Vagina (tissue), 2 donors: Measurements from ENCODE around the gene ESAM. TPM values are rescaled to one million over a fixed set of nuclear protein-coding genes. Genes with fewer than 3 reads are reported as not detected.

ENCODE experiments used
- DNase-seq, 2 donors: peaks; one replicate each; pipeline ENCODE4 v3.0.0-alpha.2; 2017; ENCODE audit errors: extremely low spot score in 2 of 2
- H3K27ac ChIP-seq: fragments of 200-600 bp; sonication (generic); one replicate; pipeline ENCODE4 v1.5.1; 2019
- H3K27me3 ChIP-seq: fragments of 200-600 bp; sonication (generic); one replicate; pipeline ENCODE4 v1.5.1; 2019
- H3K36me3 ChIP-seq, 2 donors: fragments of 200-600 bp; sonication (generic); one replicate each; pipeline ENCODE4 v1.5.1; 2017 to 2019
- H3K4me1 ChIP-seq: fragments of 200-600 bp; sonication (generic); one replicate; pipeline ENCODE4 v1.5.1; 2019
- H3K4me3 ChIP-seq, 2 donors: fragments of 200-600 bp; sonication (generic); 1 replicate in 1 of 2; 2 replicates in 1 of 2; pipeline ENCODE4 v1.5.1; 2016 to 2019
- H3K9me3 ChIP-seq: fragments of 200-600 bp; sonication (generic); one replicate; pipeline ENCODE4 v1.5.1; 2019
- POLR2A ChIP-seq, 2 donors: fragments of 450-650 bp; IDR thresholded peaks; one replicate each; pipeline ENCODE4 v1.6.1; 2017; ENCODE audit warnings: antibody characterized with exemption in 2 of 2, mild to moderate bottlenecking in 2 of 2, moderate library complexity in 2 of 2
- POLR2AphosphoS5 ChIP-seq, 2 donors: sonication (generic); formaldehyde crosslinking; IDR thresholded peaks; one replicate each; pipeline ENCODE4 v1.9.0; 2017; ENCODE audit warnings: antibody characterized with exemption in 2 of 2, mild to moderate bottlenecking in 2 of 2, low read depth in 1 of 2; ENCODE audit not compliant: insufficient read depth in 1 of 2
- intact Hi-C: fragments of 100-400 bp; cut with DNase I; formaldehyde crosslinking; loops from one replicate; pipeline ENCODE4 v1.15.1; 2023
- total RNA-seq: library from RNA; depleted of rRNA; stranded (reverse); fragments of >200 nt; gene quantifications from one replicate; pipeline ENCODE4 v1.2.3, GENCODE V29; 2016
- TF ChIP-seq, protein P1 (sequence below), 3 experiments: fragments of 450-650 bp in 2 of 3; fragments of 200-600 bp in 1 of 3; sonication (generic) in 1 of 3; IDR thresholded peaks; one replicate each; pipeline ENCODE4 v1.5.1; 2017 to 2019; ENCODE audit warnings: antibody characterized with exemption in 3 of 3, mild to moderate bottlenecking in 2 of 3, moderate library complexity in 2 of 3

ESAM gene
- total RNA-seq, 1 donor from 2014 or later = 34.9 TPM

DNA sequence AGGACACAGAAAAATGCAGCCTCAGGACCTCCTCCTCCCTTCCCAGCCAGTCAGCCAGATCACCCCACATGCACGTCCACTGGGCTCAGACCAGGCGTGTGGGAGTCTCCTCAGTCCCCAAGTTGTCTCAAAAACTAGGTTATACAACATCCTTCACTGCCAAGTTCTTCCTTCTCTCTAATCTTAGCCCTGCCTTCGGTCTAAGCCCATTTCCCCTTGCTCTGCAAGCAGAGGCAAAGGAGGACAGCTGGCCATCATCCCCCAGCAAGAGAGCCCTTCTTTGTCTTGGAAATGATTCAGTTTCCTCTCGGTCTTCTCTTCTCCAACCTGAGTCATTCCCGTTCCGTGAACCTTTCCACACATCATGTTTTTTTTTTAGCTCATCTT is 36.4 kb downstream of the ESAM start:
- intact Hi-C loops = no loop called here
- no peaks in the 10 kb centered on the region for H3K36me3 ChIP-seq
- H3K4me1 ChIP-seq = peaks cover 7% of the 10 kb centered on the region
- H3K27me3 ChIP-seq = no peaks in the 10 kb centered on the region
- TF ChIP-seq POLR2AphosphoS5 (IDR thresholded peaks at IDR 0.05; ENCODE audit: insufficient read depth in 1 of 2, low read depth in 1 of 2) = no peak
- TF ChIP-seq POLR2A (IDR thresholded peaks at IDR 0.05) = no peak
- TF ChIP-seq, protein P1, sequence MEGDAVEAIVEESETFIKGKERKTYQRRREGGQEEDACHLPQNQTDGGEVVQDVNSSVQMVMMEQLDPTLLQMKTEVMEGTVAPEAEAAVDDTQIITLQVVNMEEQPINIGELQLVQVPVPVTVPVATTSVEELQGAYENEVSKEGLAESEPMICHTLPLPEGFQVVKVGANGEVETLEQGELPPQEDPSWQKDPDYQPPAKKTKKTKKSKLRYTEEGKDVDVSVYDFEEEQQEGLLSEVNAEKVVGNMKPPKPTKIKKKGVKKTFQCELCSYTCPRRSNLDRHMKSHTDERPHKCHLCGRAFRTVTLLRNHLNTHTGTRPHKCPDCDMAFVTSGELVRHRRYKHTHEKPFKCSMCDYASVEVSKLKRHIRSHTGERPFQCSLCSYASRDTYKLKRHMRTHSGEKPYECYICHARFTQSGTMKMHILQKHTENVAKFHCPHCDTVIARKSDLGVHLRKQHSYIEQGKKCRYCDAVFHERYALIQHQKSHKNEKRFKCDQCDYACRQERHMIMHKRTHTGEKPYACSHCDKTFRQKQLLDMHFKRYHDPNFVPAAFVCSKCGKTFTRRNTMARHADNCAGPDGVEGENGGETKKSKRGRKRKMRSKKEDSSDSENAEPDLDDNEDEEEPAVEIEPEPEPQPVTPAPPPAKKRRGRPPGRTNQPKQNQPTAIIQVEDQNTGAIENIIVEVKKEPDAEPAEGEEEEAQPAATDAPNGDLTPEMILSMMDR (IDR thresholded peaks at IDR 0.05) = no peak
- H3K27ac ChIP-seq = no peak overlapping the region
- no peaks in the 10 kb centered on the region for H3K9me3 ChIP-seq
- H3K4me3 ChIP-seq = no peak overlapping the region
- DNase-seq = no peak

DNA sequence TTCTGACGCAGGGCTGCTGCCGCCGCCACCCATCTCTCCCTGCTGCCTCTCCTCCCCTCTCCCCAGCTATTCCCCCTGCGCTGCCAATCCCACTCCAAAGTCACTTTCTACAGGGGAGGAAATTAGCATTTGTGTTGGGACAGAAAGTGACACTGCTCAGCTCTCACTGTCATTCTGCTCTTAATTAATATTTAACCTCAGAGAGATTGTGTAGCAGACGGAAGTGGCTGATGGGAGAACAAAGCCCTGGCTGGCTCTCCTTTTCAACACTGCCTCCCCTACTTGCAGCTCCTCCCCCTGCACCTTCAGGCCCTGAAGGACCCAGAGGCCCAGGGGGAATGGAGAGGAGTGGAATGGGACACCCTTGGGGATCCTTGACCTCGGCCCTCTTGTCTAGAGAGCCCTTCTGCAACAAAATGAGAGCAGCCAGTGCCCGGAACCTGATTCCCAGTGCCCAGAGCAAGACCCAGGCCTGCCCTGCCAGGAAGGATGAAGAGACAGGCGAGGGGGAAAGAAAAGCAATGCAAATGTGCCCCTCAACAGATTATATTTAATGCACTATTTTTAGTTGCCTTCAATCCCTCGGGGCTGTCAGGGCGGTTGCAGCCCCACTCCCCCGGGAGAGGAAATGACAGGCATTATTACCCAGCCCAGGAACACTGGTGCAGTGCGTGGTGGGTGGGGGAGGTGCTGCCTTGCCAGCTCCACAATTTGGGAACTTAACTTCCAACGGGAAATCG is 36.9 kb downstream of the ESAM start:
- Histone ChIP-seq H3K9me3 (no peaks in the 10 kb centered on the region), H3K36me3 (no peaks in the 10 kb centered on the region), H3K27me3 (no peaks in the 10 kb centered on the region), H3K27ac (no peak overlapping the region), H3K4me3 (no peak overlapping the region), H3K4me1 (peaks cover 7% of the 10 kb centered on the region)
- no peak for TF ChIP-seq POLR2A (IDR thresholded peaks at IDR 0.05)
- TF ChIP-seq, protein P1 (IDR thresholded peaks at IDR 0.05) = no peak
- no peak for TF ChIP-seq POLR2AphosphoS5 (IDR thresholded peaks at IDR 0.05; ENCODE audit: insufficient read depth in 1 of 2, low read depth in 1 of 2)
- intact Hi-C loops = no loop called here
- no peak for DNase-seq

GRCh38 chr11:124722176-124722575 is 39.9 kb downstream of the ESAM start:
- intact Hi-C loops = no loop called here
- Histone ChIP-seq H3K4me3 (no peak overlapping the region), H3K27me3 (no peaks in the 10 kb centered on the region), H3K4me1 (peaks cover 25% of the 10 kb centered on the region), H3K27ac (no peak overlapping the region), H3K9me3 (no peaks in the 10 kb centered on the region), H3K36me3 (no peaks in the 10 kb centered on the region)
- no peak for DNase-seq
- TF ChIP-seq, protein P1 (IDR thresholded peaks at IDR 0.05) = no peak
- TF ChIP-seq POLR2AphosphoS5 (IDR thresholded peaks at IDR 0.05; ENCODE audit: insufficient read depth in 1 of 2, low read depth in 1 of 2) (no peak), POLR2A (IDR thresholded peaks at IDR 0.05) (no peak)

DNA sequence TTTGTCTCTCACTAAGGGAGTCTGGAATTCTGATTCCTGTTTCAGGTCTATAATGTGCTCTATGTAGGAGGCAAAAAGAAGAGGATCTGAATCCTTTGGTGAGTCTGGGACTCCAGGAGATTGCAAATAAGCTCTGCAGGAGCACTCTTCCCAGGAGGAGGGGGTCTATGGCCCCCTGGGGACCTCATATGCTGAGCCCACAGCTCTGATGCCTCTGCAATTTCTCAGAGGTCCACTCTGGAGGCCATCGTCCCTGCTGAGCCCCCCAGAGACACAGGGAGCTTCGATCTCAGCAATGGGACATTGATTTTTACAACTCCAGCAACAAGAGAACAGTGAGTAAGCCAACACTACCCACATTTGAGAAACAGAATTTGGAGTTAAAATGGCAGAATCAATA is 42.6 kb downstream of the ESAM start:
- DNase-seq = no peak
- H3K27me3 ChIP-seq = no peaks in the 10 kb centered on the region

DNA sequence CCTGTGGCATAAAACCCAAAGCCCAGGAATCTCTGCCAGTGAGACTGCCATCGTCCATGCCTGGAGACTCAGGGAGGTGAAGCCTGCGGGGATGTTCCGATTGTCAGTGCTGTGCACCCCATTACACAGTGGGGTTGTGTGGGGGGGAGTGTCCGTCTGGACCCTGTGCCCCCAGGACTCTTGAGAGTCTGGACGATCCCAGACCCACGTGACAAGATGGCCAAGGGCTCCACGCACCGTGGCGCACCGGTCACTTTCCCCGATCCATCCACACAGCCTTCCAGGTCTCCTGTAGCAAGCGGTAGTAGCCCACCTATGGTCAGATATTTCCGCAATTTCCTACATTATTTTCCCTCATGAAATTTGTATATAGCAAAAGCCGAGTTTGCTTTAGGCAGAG is 43.3 kb downstream of the ESAM start:
- Histone ChIP-seq H3K36me3 (no peaks in the 10 kb centered on the region), H3K27ac (no peak overlapping the region), H3K4me1 (peaks cover 19% of the 10 kb centered on the region), H3K27me3 (no peaks in the 10 kb centered on the region), H3K9me3 (no peaks in the 10 kb centered on the region), H3K4me3 (no peak overlapping the region)
- intact Hi-C loops = no loop called here
- TF ChIP-seq, protein P1 (IDR thresholded peaks at IDR 0.05) = no peak
- TF ChIP-seq POLR2A (IDR thresholded peaks at IDR 0.05) = no peak
- TF ChIP-seq POLR2AphosphoS5 (IDR thresholded peaks at IDR 0.05; ENCODE audit: insufficient read depth in 1 of 2, low read depth in 1 of 2) = no peak
- DNase-seq = no peak

More for the DNA sequence above, 42.6 kb downstream of the ESAM start:
- TF ChIP-seq POLR2AphosphoS5 (IDR thresholded peaks at IDR 0.05; ENCODE audit: insufficient read depth in 1 of 2, low read depth in 1 of 2) = no peak
- TF ChIP-seq POLR2A (IDR thresholded peaks at IDR 0.05) = no peak
- TF ChIP-seq, protein P1 (IDR thresholded peaks at IDR 0.05) = no peak
- intact Hi-C loops = no loop called here
- H3K9me3 ChIP-seq = no peaks in the 10 kb centered on the region
- no peak overlapping the region for H3K27ac ChIP-seq
- H3K36me3 ChIP-seq = no peaks in the 10 kb centered on the region
- H3K4me1 ChIP-seq = peaks cover 19% of the 10 kb centered on the region
- H3K4me3 ChIP-seq = no peak overlapping the region
